Neural progenitor cell (in vitro differentiated cells): Measurements from ENCODE around the gene PHEX. TPM values are rescaled to one million over a fixed set of nuclear protein-coding genes. Genes with fewer than 3 reads are reported as not detected.

ENCODE experiments used
- DNase-seq: peaks from one replicate; pipeline ENCODE4 v3.0.0-alpha.2; 2016; ENCODE audit warnings: low spot score
- H2AFZ ChIP-seq: fragments of 200-600 bp; sonication (generic); replicated peaks from 2 replicates; pipeline ENCODE4 v1.6.1; 2016; ENCODE audit warnings: antibody characterized with exemption
- H3F3A ChIP-seq: fragments of 200-600 bp; sonication (generic); 2 replicates; pipeline ENCODE4 v1.6.1; 2016; ENCODE audit warnings: antibody characterized with exemption, low read depth
- H3K27ac ChIP-seq: fragments of 200-600 bp; sonication (generic); 2 replicates; pipeline ENCODE4 v1.5.1; 2016; ENCODE audit warnings: mild to moderate bottlenecking
- H3K27me3 ChIP-seq: fragments of 200-600 bp; sonication (generic); 2 replicates; pipeline ENCODE4 v1.6.1; 2016; ENCODE audit warnings: mild to moderate bottlenecking, moderate library complexity
- H3K36me3 ChIP-seq: fragments of 200-600 bp; sonication (generic); 2 replicates; pipeline ENCODE4 v1.5.1; 2016
- H3K4me1 ChIP-seq: fragments of 200-600 bp; sonication (generic); 2 replicates; pipeline ENCODE4 v1.6.1; 2016; ENCODE audit warnings: mixed run types
- H3K4me2 ChIP-seq: fragments of 200-600 bp; sonication (generic); 2 replicates; pipeline ENCODE4 v1.6.1; 2016
- H3K4me3 ChIP-seq: fragments of 200-600 bp; sonication (generic); 2 replicates; pipeline ENCODE4 v1.5.1; 2016
- H3K79me2 ChIP-seq: fragments of 200-600 bp; sonication (generic); 2 replicates; pipeline ENCODE4 v1.6.1; 2016; ENCODE audit warnings: low read depth
- H3K9ac ChIP-seq: fragments of 200-600 bp; sonication (generic); 2 replicates; pipeline ENCODE4 v1.6.1; 2016
- H3K9me3 ChIP-seq: fragments of 200-600 bp; sonication (generic); 2 replicates; pipeline ENCODE4 v1.5.1; 2016; ENCODE audit warnings: low read depth
- H4K20me1 ChIP-seq: fragments of 200-600 bp; sonication (generic); 2 replicates; pipeline ENCODE4 v1.6.1; 2016; ENCODE audit warnings: low read depth
- H3K27ac Mint-ChIP-seq: 3 replicates; pipeline ENCODE4 v1.8.0; 2021; ENCODE audit warnings: mixed read lengths
- H3K27me3 Mint-ChIP-seq: 2 replicates; pipeline ENCODE4 v1.8.0; 2022; ENCODE audit warnings: low read depth, mild to moderate bottlenecking, inconsistent platforms, moderate library complexity, mixed read lengths; ENCODE audit not compliant: insufficient read depth
- H3K36me3 Mint-ChIP-seq: 3 replicates; pipeline ENCODE4 v1.8.0; 2021; ENCODE audit warnings: mixed read lengths
- H3K4me1 Mint-ChIP-seq: 3 replicates; pipeline ENCODE4 v1.8.0; 2021; ENCODE audit warnings: mixed read lengths
- H3K4me3 Mint-ChIP-seq: 3 replicates; pipeline ENCODE4 v1.8.0; 2021; ENCODE audit warnings: mild to moderate bottlenecking, moderate library complexity, mixed read lengths
- H3K9me3 Mint-ChIP-seq: 3 replicates; pipeline ENCODE4 v1.8.0; 2020; ENCODE audit warnings: mixed read lengths
- EZH2 ChIP-seq: fragments of 200-600 bp; sonication (generic); IDR thresholded peaks from 2 replicates; pipeline ENCODE4 v1.6.1; 2017; ENCODE audit warnings: antibody characterized with exemption, mild to moderate bottlenecking, moderate library complexity
- EZH2phosphoT487 ChIP-seq: fragments of 200-600 bp; sonication (generic); IDR thresholded peaks from 2 replicates; pipeline ENCODE4 v1.6.1; 2017; ENCODE audit warnings: antibody characterized with exemption
- total RNA-seq: library from RNA; depleted of rRNA; stranded (reverse); fragments of >200 nt; gene quantifications from 2 replicates; pipeline ENCODE4 v1.2.3, GENCODE V29; 2015; ENCODE audit warnings: low replicate concordance
- TF ChIP-seq, protein P1 (sequence below): fragments of 200-600 bp; sonication (generic); IDR thresholded peaks from 2 replicates; pipeline ENCODE4 v1.5.1; 2017; ENCODE audit warnings: antibody characterized with exemption, mild to moderate bottlenecking

The PHEX gene
- total RNA-seq, 1 donor from 2014 or later = 0.07 TPM

DNA sequence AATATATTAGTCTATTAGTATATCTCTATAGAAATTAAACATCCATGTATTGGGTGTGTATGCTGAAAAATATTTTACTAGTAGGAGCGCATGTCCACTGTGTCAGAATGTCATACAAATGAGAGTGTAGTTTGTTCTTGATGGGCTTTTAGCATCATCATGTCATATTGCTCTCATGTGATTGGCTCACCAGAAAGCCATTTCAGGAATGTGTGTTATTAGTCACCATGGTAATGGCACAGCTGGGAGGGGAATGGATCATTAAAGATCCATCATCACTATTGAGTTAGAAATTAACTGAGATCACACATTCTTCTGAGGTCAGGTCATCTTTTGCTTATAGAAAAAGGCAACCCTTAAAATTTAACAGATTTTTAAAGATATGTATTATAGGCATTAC lies 77.3 kb downstream of the PHEX start:
- TF ChIP-seq, protein P1, sequence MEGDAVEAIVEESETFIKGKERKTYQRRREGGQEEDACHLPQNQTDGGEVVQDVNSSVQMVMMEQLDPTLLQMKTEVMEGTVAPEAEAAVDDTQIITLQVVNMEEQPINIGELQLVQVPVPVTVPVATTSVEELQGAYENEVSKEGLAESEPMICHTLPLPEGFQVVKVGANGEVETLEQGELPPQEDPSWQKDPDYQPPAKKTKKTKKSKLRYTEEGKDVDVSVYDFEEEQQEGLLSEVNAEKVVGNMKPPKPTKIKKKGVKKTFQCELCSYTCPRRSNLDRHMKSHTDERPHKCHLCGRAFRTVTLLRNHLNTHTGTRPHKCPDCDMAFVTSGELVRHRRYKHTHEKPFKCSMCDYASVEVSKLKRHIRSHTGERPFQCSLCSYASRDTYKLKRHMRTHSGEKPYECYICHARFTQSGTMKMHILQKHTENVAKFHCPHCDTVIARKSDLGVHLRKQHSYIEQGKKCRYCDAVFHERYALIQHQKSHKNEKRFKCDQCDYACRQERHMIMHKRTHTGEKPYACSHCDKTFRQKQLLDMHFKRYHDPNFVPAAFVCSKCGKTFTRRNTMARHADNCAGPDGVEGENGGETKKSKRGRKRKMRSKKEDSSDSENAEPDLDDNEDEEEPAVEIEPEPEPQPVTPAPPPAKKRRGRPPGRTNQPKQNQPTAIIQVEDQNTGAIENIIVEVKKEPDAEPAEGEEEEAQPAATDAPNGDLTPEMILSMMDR = no peak
- TF ChIP-seq EZH2 (no peak), EZH2phosphoT487 (no peak)
- Histone ChIP-seq H3F3A (no peaks in the 10 kb centered on the region), H3K4me2 (no peak overlapping the region), H3K27me3 (no peaks in the 10 kb centered on the region), H4K20me1 (no peaks in the 10 kb centered on the region), H3K4me1 (no peaks in the 10 kb centered on the region), H3K9me3 (no peaks in the 10 kb centered on the region), H3K4me3 (no peak overlapping the region), H3K79me2 (no peaks in the 10 kb centered on the region), H3K27ac (no peak overlapping the region), H2AFZ (no peak overlapping the region), H3K9ac (no peak overlapping the region), H3K36me3 (no peaks in the 10 kb centered on the region)
- DNase-seq = no peak
- Mint-ChIP-seq H3K4me3 (no peak overlapping the region), H3K4me1 (no peaks in the 10 kb centered on the region), H3K27me3 (no peaks in the 10 kb centered on the region), H3K9me3 (no peaks in the 10 kb centered on the region), H3K27ac (no peak overlapping the region), H3K36me3 (no peaks in the 10 kb centered on the region)

GRCh38 chrX:22110729-22111494 lies 78.8 kb downstream of the PHEX start:
- no peak for DNase-seq
- no peak for TF ChIP-seq EZH2phosphoT487
- TF ChIP-seq, protein P1 = no peak
- H3K27me3 Mint-ChIP-seq = no peaks in the 10 kb centered on the region
- H3K4me3 ChIP-seq = no peak overlapping the region
- no peaks in the 10 kb centered on the region for H3K4me1 ChIP-seq
- no peaks in the 10 kb centered on the region for H3K36me3 ChIP-seq
- no peak overlapping the region for H3K27ac Mint-ChIP-seq
- no peaks in the 10 kb centered on the region for H3F3A ChIP-seq
- H3K4me1 Mint-ChIP-seq = no peaks in the 10 kb centered on the region
- no peak overlapping the region for H3K4me2 ChIP-seq
- no peaks in the 10 kb centered on the region for H3K79me2 ChIP-seq
- no peaks in the 10 kb centered on the region for H4K20me1 ChIP-seq
- H3K9me3 ChIP-seq = no peaks in the 10 kb centered on the region
- H3K36me3 Mint-ChIP-seq = no peaks in the 10 kb centered on the region
- no peak overlapping the region for H2AFZ ChIP-seq
- H3K27ac ChIP-seq = no peak overlapping the region
- H3K27me3 ChIP-seq = no peaks in the 10 kb centered on the region
- H3K4me3 Mint-ChIP-seq = no peak overlapping the region
- no peak overlapping the region for H3K9ac ChIP-seq
- H3K9me3 Mint-ChIP-seq = no peaks in the 10 kb centered on the region

DNA sequence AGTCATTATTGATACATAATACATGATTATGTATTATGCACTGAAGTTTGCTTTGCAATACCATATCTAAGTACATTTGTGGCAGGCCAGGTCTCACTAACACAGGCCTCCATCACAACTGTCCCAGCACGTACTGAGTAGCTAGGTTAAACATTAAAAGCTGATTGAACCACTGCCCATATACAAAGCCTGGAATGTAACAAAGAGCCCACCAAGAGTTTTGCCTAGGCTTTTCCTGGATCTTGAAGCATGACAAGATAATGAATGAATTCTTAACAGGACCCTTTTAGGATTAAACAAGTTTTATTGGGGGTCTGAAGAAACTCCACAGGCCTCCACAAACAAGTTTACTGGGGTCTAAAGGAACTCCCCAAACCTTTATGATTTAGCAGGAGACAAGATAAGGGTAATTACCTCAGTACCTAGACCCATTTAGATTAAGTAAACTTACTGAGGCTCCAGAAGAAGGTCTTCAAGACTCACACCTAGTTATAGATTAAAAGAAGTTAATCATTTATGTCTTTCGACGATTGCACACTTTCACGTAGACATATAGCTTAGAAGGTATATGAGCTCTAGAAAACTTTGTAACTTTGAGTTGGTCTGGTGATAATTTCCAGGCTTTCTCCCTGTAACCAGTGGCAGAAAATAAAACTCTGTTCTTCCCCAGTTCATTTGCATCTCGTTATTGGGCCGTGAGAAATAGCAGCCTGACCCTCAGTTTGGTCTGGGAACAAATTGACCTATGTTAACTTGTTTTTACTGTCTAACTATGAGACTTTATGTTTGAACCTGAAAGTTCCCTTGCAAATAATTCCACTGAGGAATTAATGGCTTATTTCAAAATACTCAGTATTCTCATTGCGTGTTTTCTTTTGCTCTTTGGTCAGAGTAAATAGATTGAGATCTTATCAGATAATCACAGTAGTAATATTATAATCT lies 84.8 kb downstream of the PHEX start:
- Histone ChIP-seq H3K9ac (no peak overlapping the region), H3F3A (no peaks in the 10 kb centered on the region), H2AFZ (no peak overlapping the region), H3K9me3 (no peaks in the 10 kb centered on the region), H3K79me2 (no peaks in the 10 kb centered on the region), H3K4me3 (no peak overlapping the region), H3K27me3 (no peaks in the 10 kb centered on the region), H3K4me1 (no peaks in the 10 kb centered on the region), H3K4me2 (no peak overlapping the region), H3K36me3 (no peaks in the 10 kb centered on the region), H3K27ac (no peak overlapping the region), H4K20me1 (no peaks in the 10 kb centered on the region)
- Mint-ChIP-seq H3K27me3 (no peaks in the 10 kb centered on the region), H3K9me3 (no peaks in the 10 kb centered on the region), H3K27ac (no peak overlapping the region), H3K4me3 (no peak overlapping the region), H3K4me1 (no peaks in the 10 kb centered on the region), H3K36me3 (no peaks in the 10 kb centered on the region)
- no peak for DNase-seq
- no peak for TF ChIP-seq EZH2
- TF ChIP-seq EZH2phosphoT487 = no peak
- TF ChIP-seq, protein P1 = no peak
